Activated CD8-positive, alpha-beta memory T cell treated with anti-CD3 and anti-CD28 coated beads for 24 hours (primary cell): ENCODE measurements around the gene SIK1.
"Not testable (repeated sequence)": the region's sequence is repeated elsewhere in the genome, so short reads cannot be mapped to it uniquely, and the experiment has no call there.

ENCODE experiments used
- DNase-seq: peaks from one replicate; pipeline ENCODE4 v3.0.0-alpha.2; 2020

The SIK1 gene

DNA sequence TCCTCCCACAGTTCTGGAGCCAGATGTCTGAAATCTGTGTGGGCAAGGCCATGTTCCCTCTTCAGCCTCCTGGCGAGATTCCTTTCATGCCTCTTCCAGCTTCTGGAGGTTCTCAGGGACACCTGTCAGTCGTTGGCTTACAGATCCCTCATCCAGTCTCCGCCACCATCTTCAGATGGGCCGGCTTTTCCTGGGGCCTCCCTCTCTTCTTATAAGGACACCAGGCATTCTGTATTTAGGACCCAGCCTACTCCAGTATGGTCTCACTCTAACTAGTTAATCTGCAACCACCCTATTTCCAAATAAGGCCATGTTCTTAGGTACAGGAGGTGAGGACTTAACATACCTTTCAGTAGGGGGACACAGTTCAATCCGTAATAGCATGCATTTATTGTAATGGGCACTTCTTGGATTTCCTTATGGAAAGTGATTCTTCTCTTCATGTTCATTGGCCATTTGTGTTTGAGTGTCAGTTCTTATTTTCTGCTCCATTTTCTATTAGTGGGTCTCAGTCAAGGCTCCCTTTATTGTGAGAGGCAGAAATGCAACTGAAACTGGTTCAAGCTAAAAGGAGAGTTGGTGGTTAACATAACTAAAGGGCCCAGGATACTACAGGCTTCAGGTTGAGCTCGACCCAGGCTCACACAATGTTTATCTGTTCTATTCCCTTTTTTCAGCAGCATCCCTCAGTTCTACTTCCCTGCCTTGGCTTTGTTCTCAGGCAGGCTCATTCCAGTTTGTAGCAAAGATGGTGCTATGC is 12.6 kb upstream of the SIK1 start:
- DNase-seq, result not testable (repeated sequence)

DNA sequence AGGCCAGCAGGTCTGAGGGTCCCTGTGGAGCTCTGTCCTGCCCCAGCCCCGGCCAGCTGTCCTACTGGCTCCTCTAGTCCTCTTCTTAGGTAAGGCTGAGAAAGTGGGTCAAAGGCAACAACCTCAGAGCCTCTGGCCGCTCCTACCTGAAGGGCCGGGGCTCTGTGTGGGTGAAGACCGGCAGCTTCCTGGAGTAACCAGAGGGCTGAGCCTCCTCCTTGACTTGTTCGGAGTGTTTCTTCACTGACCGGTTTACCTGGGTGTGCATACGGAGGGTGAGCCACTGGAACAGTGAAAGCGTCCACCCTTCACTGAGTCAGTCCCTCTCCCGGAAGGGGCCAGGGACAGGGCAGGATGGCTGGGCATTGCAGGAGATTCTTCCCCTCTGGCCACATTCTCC is 9.3 kb upstream of the SIK1 start:
- not testable (repeated sequence) for DNase-seq

- not testable (repeated sequence) for DNase-seq
Measured at GRCh38 chr21:43433340-43434136, 6.6 kb upstream of the SIK1 start.

- not testable (repeated sequence) for DNase-seq
Measured at GRCh38 chr21:43430830-43431416, 4.0 kb upstream of the SIK1 start.

- not testable (repeated sequence) for DNase-seq
Measured at GRCh38 chr21:43428964-43429363, 2.0 kb upstream of the SIK1 start.

GRCh38 chr21:43427242-43427559 is 270 bp upstream of the SIK1 start:
- DNase-seq, result not testable (repeated sequence)

DNA sequence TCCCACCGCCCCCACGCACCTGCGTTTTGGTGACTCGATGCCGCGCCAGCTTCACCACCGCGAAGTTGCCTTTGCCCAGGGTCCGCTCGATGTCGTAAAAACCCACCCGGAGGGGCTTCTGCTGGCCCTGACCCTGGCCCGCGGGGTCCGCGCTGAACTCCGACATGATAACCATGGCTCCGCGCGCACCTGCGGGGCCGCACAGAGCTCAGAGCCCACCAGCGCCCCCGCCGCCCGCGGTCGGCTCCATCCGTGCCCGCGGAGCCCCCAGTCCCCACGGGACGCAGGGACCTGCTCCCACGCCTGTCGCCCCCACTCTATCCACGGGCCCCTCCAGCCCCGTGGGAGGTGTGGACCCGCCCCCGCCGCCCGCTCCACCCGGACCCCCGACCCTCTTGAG is 927 bp downstream of the SIK1 start:
- not testable (repeated sequence) for DNase-seq

DNA sequence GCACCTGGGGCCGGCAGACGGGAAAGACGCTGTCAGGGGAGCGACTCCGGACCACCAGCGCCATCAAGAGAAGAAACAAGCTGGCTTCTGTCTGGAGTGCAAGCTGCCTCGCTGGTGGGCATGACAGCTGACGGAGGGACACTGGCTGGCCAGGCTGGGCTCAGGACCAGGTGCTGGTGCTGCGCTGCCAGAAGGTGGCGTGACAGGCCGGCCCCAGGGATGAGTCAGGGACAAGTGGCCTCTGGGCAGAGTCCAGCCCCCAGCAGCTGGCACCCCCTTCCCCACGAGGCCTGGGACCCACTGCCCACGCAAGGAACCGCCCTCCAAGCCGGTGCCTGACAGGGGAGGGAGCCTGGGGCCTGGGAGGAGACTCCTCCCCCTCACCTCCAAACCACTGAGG is 7.5 kb downstream of the SIK1 start:
- DNase-seq, result not testable (repeated sequence)

- not testable (repeated sequence) for DNase-seq
Measured at GRCh38 chr21:43414576-43414975, 12.4 kb downstream of the SIK1 start.

GRCh38 chr21:43412020-43412788 is 14.7 kb downstream of the SIK1 start:
- DNase-seq, result not testable (repeated sequence)

DNA sequence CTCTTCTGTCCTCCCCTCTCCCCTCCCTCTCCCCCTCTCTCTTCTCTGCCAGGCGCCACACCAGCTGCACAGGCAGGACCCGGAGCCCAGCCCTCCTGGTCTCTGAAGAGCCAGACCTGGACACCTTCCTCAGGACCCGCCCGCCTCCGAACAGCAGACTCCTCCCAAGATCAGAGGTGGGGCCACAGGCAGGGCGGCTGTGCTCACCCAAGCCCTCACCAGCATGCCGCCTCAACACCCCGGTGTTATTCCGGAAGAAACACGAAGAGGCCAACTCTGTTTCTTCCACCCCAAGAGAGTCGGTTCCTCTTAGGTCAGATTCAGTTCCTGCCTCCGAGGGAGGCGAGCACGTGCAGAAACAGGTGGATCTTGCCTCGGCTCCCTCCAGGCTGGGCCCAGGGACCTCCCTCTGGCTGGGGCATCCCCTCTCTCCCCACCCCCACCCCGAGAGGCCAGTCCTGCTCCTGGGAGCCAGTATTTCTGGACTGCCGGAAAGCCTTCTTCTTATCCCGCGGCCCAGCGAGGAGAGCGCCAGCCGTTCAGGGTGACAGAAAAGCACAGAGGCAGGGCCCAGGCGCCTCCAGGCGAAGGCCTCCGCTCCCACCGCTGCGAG is 16.4 kb downstream of the SIK1 start:
- not testable (repeated sequence) for DNase-seq

- not testable (repeated sequence) for DNase-seq
Measured at GRCh38 chr21:43407139-43407538, 19.8 kb downstream of the SIK1 start.

DNA sequence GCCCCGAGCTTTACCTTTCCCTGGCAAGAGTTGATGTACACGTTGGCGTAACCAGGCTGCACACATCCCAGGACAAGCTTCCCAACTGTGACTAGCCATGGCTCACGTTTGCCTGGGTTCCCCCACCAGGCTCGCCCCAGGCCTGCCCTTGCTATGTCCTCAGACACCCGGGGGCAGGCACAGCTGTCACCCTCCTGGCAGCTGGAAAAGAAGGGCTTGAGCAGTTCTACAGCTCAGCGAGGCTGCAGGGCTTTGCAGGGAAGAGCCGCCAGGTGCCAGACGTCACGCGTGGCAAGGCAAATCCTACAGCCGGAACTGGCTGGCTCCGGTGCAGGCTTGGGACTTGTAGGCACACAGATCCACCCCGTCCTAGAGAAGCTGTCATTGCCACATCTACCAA is 22.5 kb downstream of the SIK1 start:
- not testable (repeated sequence) for DNase-seq

- not testable (repeated sequence) for DNase-seq
Measured at GRCh38 chr21:43403651-43404430, 23.1 kb downstream of the SIK1 start.

GRCh38 chr21:43401125-43401524 is 25.8 kb downstream of the SIK1 start:
- not testable (repeated sequence) for DNase-seq

- not testable (repeated sequence) for DNase-seq
Measured at GRCh38 chr21:43399595-43400015, 27.3 kb downstream of the SIK1 start.

- DNase-seq, result not testable (repeated sequence)
Measured at GRCh38 chr21:43399136-43399535, 27.8 kb downstream of the SIK1 start.

DNA sequence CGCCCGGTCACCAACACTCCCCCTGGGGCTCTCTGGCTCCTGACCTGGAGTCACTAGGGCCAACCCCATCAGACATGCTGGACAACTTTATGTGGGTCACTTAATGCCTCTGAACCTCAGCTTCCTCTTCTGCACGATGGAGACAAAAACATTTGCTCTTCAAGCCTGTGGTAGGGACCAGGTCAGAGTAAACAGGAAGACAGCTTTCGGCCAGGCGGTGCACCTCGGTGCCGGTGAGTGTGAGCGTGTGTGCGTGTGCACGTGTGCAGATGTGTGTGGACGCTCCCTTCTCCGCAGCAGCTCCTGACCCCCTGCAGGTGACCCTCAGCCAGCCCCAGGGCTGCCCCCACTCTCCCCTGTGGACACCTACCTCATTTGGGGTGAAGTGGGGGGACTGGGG is 28.4 kb downstream of the SIK1 start:
- not testable (repeated sequence) for DNase-seq

- DNase-seq, result not testable (repeated sequence)
Measured at GRCh38 chr21:43398000-43398399, 28.9 kb downstream of the SIK1 start.

DNA sequence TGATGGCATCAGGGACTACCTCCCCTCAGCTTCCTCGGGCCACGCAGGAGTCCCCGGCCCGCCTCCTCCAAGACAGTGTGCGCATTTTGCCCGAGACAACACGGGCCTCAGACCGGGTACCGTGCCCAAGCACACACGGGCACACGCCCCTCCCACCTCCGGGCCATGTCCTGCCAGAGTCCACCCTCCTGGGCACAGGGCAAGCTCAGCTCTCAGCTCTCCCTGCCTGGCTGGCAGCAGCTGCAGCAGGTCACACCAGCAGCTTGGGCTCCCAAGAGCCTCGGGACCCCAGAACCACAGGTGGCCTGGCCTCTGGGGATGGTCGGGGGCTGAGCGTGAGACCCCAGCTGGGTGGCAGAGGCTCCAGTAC is 29.5 kb downstream of the SIK1 start:
- not testable (repeated sequence) for DNase-seq

GRCh38 chr21:43396788-43397438 is 30.0 kb downstream of the SIK1 start:
- not testable (repeated sequence) for DNase-seq
